ENCODE results near the gene CHST1. TPM values are rescaled to one million over a fixed set of nuclear protein-coding genes. Genes with fewer than 3 reads are reported as not detected.

Gene CHST1, protein sequence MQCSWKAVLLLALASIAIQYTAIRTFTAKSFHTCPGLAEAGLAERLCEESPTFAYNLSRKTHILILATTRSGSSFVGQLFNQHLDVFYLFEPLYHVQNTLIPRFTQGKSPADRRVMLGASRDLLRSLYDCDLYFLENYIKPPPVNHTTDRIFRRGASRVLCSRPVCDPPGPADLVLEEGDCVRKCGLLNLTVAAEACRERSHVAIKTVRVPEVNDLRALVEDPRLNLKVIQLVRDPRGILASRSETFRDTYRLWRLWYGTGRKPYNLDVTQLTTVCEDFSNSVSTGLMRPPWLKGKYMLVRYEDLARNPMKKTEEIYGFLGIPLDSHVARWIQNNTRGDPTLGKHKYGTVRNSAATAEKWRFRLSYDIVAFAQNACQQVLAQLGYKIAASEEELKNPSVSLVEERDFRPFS
- 3.1 and 5.8 TPM in 2 replicates for total RNA-seq (2014; rRNA removed)
- 0.45 TPM for polyA plus RNA-seq (2012)

DNA sequence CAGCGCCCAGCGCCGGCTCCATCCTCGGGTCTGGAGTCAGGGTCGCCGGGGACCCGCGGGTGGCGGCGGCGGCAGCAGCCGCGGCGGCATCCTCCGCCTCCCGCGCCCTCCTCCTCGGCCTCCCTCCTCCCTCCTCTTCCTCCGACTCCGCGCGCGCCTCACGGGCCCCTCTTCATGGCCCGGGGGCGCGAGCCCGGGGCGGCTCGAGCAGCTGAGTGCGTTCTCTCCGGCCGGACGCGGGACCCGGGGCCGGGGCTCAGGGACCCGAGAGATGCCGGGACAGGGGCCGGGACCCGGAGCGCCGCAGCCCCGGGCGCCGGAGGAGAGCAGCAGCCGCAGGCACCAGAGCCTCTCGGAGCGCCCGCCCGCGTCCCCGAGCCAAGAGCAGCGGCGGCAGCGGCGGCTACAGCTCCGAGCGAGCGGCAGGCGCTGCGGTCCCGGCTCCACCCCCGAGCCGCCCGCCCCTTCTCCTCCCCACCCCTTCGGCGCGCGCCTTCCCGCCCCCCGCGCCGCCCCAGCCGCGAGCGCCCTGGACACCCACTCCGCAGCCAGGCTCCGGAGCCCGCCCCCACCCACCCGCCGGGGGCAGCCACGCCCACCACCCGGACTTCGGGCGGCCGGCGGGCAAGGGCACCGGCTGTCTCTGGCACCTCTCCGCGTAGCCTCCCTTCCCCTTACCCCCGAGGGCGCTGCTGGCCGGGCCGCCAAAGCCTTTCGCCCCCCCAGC lies at the start of gene CHST1:
Gene CHST1 (minus strand): TSS at position 417 of the 727 bp plus-strand sequence. CDS start 14,699 bp downstream, outside the sequence.
- no peak for DNase-seq (ENCODE audit: low read depth)

DNA sequence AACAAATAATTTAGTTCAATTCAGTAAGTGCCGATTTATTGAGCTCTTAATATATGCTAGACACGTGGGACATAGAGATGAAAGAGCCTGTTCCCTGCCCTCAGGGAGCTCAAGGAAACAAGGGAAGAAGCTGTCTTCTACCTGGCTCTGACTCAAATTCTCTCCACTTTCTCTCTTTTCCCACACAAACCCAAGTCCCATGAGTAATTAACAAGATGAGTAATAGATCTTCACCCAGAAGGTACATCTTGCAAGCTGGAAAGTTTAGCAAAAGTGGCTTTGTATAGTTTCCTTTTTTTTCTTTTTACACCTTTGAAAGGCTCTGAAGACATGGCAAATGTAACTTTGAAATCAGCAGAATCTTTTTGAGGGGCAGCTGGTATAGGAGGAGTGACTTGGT lies 48.2 kb upstream of the CHST1 start:
- no peak for DNase-seq (ENCODE audit: low read depth)

DNA sequence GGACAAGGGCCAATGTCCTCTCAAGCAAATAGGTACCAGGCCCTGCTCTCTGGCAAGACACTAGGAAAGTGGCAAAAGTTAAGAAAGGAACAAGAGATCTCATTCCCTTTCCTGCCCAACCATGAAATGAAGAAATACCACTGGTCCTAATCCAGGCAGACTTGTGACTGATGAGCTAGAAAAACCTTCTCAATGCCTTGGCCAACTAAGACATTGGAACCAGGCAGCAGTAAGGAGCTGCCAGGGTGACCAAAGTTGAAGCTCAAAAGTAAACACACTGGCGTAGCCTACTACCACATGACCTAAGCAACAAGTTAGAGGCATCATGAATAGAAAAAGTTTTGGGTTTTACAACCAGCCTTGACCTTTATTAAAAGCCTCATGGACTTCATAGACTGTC lies 45.1 kb upstream of the CHST1 start:
- DNase-seq (ENCODE audit: low read depth): no peak

DNA sequence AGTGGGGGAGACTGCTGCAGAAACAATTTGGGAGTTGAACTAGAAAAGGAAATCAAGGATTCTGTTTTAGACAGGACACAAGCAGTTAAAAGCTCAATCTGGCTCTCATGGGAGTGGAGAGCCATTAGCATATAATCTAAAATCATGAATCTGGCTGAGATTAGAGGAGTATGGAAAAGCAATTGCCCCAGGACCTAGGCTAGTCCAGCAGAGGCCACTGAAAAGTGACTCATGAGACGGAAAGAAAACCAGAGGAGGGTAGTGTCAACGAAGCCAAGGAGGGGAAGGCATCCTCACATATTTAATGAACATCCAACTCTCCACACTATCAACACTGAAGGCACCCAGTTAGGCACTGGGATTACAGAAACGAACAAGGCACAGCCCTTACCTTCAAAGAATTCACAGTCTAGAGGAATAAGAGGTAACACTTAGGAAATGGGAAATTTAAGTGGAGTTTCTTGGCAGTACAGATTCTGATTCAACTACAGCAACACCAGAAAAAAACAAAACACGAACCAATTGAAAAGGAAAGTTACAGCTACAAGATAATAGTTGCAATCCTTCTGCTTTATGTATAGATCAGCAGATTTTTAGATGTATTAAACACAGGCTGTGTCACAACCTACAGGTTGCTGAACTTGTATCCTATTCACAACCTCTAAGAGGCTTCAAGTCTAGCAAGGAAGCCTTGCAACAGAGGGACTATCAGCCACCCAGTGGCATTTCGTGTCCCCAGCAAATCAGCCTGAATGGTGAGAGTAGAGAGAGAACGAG lies 43.7 kb upstream of the CHST1 start:
- DNase-seq (ENCODE audit: low read depth): no peak

DNA sequence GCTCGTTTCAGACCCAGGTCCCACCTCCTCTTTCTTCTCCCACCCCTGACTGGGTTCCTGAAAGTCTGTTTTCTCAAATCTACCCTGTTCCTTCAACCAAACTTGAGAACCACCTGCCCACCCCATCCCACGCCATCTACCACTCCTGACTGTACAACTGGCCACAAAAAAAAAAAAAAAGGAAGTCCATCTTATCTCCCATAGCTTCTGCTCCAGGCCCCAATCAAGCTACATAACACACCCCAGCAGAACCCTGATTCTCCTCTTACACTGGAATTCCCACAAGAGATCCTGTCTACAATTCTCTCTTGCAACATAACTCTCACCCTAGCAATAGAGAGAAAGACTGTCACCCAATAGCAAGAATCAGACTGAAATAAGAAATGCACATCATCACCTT lies 39.2 kb upstream of the CHST1 start:
- DNase-seq (ENCODE audit: low read depth): no peak

DNA sequence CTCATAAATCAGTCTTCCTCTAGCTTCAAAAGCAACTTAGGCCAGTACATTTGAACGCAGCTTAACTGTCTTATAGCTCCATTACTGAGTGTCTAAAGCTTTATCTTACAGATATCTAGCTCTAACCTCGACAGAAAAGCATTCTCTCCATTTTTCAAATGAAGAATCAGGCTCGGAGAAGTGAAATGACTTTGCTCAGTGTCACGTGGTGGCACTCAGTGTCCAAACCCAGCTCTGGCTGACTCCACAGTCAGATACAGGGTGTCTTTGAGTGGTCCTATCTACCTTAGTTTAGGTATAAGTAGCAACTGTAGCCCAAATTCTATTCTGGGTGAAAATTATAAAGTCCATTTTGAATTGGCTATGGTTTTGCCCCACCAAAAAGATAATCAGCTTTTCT lies 38.7 kb upstream of the CHST1 start:
- no peak for DNase-seq (ENCODE audit: low read depth)

DNA sequence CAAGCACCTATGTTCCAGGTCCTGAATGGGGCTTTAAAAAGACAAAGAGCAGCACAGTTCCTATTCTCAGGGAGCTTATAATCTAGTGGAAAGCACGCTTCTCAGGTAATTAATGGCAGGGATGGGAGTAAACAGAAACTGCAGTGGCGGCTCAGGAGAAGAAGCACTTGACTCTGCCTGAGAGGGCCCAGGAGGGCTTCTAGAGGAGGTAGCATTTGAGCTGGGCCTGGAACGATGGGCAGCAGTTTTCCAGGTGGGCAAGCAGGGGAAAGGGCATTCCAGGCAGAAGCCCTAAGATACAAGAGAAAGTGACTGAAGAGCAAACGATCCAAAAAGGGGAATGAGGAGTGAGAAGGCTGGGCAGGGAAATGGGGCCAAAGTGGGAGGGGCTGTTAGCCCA lies 37.1 kb upstream of the CHST1 start:
- no peak for DNase-seq (ENCODE audit: low read depth)

DNA sequence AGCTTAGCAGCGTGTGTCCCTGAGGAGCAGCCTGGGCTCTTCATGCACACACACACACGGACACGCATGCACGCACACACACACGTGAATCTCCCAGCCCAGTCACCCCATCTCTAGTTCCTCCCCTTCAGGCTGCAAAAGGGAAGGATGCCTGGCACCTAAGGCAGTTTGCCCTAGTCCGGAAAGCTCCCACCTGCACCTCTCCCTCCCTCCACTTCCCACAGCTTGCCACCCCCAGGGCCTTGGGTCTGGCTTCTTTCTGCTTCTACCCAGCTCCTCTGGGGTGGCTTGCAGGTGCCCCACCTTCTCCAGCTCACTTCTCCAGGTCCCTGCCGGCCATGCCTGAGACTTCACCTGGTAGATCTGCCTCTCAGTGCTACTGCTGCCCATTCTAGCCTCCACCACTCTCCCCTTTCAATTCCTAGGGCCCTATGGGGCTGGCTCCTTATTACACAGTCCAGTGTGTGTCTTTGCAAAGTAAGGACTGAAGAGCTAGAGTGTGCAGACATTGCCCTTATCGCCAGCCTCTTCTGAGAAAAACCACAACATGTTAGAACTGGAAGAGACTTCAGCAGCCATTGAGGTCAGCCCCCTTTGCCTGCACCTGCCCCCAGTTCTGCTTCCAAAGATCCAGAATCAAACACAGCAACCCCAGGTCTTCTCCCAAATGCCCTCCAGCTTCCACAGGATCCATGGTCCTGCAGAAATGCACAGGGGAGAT lies 33.5 kb upstream of the CHST1 start:
- DNase-seq (ENCODE audit: low read depth): no peak

DNA sequence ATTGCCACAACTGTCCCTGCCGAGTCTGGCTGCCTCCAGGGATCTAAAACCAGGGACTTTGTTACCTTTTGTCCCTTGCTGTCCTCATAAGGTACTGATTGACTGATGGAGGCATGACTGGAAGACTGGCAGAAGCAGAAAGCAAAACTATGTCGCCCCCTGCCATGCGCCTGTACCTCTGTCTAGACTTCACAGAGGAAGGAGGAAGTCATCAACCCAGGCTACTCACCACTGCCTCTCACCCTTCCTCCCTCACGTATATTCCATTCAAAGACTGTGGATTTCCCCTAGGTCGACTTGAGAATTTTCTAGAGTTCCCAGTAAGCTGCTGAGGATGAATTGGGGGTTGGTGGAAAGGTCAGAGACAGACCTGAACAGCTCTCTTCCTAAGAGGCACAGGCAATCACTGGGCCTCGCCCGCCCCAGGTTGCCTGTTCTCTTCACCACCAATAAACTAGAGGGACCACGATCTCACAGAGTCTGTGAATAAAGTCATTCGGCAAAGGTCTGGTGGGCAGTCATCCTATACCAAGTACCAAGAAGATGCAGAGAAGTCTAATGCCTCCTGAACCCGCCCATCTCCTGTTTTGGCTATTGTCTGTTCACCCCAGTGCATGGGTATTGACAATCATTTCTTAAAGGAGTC lies 27.5 kb upstream of the CHST1 start:
- no peak for DNase-seq (ENCODE audit: low read depth)

DNA sequence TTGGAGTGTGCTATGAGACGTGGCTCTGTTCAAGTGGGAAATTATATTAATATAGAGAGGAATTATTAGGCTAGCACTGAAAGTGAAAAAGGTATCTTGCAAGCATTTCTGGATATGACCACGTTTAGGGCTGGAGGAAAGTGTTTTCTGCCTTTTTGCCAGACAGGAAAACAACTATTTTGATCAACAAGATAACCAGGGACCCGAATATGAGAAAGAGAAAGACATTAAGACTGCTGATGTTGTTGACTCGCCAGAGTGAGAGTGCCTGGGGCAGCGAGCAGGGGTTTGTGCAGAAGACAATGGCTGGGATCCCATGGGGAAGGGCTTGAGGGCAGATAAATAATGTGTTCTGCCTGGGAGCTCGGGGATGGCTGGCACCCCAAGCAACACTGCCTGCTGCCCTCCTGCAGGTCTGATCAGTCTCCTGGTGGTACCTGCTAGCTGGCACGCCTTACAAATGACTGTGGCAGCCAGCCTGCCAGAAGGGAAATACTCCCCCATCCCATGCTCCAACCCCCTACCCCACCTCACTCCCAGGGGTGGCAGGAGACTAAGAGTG lies 23.1 kb upstream of the CHST1 start:
- no peak for DNase-seq (ENCODE audit: low read depth)

DNA sequence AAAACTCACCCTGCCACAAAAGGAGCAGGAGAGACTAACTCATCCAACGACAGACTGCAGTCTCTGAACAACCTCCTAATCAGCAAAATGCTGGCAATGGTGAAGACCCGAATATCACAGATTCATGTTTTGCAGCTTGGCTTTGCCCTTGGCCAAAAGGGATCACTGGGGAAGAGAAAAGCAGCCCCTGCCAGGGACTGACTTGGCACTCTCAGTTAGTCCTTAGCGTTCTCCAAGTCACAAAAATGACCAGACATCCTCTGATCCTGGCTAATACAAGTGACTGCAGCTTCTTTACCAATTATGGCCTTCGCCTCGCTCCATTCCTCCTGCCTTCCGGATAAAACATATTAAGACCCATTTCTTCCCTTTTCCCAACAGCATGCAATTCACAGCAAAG lies 22.4 kb upstream of the CHST1 start:
- DNase-seq (ENCODE audit: low read depth): no peak

DNA sequence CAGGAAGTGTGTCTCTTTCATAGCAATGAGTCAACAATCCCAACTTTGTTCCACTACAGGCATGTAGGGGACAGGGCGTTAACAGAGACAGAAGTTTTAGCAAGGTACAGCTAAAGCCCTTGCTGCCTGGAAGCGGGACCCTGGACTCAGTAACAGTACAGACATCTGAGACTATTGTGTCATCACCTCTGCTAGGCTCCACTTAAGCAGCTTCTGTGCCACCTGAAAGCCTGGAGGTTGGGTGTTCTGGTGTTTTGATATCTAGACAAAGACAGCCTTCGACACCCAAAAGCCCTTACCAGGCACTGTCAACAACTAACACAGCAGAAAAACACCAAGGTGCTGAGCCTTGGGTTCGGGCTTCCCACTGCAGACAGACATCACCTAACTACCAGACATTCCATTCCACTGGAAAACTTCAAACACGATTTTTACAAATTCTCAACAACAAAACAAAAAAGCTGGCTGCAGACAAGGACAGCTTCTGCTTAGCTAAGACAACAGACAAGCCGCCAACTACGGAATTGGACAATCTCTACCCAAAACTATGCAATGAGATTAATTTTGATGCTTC lies 20.6 kb upstream of the CHST1 start:
- no peak for DNase-seq (ENCODE audit: low read depth)

DNA sequence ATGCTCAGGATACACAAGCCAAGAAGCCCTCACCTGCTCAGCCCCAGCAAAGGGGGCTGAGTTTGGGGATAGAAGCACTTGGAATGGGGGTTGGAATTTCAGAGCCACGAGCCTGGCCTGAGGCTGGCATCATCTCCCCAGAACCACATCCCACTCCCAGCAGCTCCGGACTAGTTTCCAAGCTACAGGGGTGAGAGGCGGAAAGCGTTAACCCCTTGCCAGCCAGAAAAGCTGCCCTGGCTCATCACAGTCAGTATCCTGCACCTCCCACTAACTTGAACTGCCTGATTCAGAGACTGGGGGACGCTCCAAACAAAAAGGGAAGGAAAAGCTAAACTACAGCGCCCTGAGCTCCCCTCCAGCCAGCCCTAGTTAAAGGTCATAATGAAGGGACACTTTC lies 19.0 kb upstream of the CHST1 start:
- no peak for DNase-seq (ENCODE audit: low read depth)

DNA sequence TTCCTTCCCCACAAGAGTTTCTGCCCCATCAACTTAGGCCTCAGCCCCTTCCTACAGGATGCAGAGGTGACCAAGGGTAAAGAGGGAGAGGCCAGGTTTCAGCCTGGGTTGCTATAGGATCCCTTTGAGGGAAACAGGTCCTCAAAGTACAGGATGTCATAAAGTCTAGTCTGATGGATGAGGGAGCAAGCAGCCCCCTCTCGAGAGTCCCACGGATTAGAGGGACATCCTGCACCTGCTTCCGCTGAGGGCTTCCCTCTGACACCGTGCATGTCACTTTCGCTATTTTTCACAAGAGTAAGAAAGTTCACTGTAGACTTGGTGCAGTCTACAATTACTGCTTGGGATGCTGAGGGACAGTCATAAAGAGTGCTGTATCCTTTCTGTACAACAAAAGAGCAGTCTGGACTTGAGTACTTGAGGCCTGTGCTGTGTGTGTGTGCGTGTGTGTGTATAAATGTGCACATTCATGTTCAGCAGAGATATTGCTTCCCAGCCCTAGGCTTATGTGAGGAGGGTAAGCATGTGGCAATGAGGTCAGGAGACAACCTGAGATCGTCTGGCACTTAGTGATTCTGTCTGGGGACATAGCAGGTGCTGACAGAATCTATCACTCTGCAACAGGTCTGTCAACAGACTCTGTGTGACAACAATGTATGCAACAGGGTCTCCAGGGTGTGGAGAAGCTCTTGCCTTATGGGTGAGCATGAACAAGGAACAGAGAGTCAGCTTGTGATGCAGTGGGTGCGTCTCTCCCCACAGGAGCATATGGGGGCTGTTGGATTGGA lies 18.0 kb upstream of the CHST1 start:
- no peak for DNase-seq (ENCODE audit: low read depth)

DNA sequence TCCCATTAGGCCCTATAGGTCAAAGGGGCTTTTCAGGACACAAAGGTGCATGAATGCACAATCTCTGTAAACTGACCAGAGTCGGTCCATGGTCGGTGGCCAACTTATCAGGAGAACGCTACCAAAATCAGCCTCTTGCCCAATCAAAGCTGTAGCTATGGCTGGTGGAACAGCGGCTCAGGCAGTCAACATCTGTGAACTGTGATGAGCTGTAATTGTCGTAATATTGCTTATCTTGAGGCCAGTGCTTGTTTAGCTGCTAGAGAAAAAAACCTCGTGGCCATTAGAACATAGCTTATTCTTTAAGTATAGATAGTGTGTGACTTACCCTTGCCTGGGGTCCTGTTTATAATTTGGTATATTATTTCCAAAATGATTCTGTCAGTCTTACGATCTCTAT lies 14.4 kb upstream of the CHST1 start:
- no peak for DNase-seq (ENCODE audit: low read depth)

DNA sequence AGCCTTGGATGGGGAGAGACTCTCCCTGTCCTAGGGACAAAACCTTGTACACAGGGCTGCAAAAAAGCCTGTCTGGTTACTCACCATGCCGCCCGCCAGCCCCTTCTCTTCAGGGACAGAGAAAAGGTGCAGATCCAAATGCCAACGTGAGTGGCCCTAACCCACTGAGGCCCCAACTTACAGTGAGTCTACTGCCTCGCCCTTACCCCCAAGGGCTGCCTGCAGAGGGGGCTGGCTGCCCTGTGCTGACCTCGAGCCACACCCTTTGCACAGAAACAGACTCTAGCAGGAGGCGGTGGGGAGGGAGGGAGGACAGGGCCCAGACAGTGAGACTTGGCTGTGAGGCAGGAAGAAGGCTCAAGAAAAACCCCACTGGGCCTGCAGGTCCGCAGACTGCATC lies 13.6 kb upstream of the CHST1 start:
- DNase-seq (ENCODE audit: low read depth): no peak

DNA sequence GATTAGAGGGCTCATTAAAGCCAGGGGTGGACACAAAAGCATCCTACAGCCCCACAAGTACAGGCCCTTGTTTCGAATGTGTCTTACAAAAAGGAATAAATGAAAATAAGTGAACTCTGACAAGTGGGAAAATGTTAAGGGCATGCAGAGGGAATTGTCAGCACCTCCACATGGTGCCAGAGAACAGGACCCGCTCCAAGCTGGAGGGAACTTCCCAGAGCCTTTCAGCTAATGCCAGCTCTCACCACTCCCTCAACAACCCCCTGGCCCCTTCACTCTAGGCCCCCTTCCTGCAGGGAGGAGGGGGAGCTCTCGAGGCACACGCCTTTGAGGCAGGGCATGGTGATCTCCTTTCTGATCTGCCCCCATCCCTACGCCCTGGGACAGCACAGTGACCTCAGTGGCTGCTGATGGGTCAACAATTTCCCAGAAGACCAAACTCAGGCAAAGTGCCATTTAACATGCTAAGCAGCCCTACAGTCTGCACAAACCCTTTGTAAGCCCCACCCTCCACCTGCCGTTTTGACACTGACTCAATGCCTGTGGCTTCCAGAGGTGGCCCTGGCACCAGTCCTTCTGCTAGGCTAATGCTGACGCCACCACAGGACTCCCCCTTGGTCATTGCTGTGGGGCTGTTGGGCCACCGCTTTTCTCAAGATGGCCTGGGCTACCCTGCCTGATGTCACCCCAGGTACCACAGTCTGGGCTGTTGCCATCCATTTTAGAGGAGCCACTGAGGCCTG lies 12.5 kb upstream of the CHST1 start:
- DNase-seq (ENCODE audit: low read depth): no peak

DNA sequence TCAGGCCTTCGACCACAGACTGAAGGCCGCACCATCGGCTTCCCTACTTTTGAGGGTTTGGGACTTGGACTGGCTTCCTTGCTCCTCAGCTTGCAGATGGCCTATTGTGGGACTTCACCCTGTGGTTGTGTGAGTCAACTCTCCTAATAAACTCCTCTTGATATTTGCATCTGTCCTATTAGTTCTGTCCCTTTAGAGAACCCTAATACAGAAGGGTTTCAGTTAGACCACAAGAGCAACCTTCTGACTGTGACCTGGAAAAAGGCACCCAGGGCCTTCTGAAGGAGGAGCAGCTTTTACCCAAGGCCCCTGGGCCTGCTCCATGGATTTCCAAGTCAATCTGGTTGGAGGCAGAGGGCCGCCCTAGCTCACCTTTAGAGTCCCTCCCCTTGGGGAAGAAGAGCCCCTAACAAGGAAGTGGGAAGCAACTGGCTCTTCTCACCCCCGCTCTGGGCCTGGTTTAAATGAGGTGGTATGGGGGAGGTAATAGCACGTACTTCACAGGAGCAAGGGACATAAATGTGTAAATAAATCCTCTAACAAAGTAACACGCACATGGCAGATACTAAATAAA lies 11.2 kb upstream of the CHST1 start:
- no peak for DNase-seq (ENCODE audit: low read depth)

DNA sequence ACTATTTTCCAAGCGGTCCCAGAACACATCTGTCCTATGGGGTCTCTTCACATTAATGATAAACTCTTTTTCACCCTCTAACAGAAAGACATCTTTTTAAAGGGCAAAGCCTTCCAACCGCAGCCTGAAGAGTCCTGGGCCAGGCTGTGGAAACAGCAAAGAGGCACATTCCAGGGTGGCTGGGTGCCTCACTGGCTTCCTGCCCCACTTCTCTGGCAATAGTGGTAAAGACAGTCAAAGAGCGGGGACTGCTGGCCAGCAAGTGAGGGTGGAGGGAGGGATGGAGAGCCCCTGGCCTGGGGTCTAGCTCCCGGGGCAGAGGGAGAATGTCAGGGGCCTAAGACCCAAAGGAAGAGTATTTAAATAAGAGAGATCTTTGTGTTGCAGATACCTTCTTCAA lies 10.2 kb upstream of the CHST1 start:
- DNase-seq (ENCODE audit: low read depth): no peak

Measured in LHCN-M2 (cell line).